GM12878 (cell line): ENCODE measurements around the gene AKAP5.

Experiments used
- CEBPB ChIP-seq, 2 experiments: fragments of 150-350 bp in 1 of 2; IDR thresholded peaks; 2 replicates each; pipeline ENCODE4 v1.6.1; 2012 to 2014; ENCODE audit warnings: low read depth in 2 of 2, low read length in 2 of 2, borderline replicate concordance in 1 of 2, inconsistent platforms in 1 of 2
- CTCF ChIP-seq, 3 experiments: IDR thresholded peaks in 2 of 3; conservative IDR thresholded peaks in 1 of 3; 2 replicates each; pipeline ENCODE4 v1.5.1; 2011; ENCODE audit warnings: low read depth in 3 of 3, low read length in 3 of 3, mild to moderate bottlenecking in 3 of 3, control low read depth in 2 of 3, moderate library complexity in 2 of 3, inconsistent platforms in 1 of 3, mixed read lengths in 1 of 3; ENCODE audit not compliant: control insufficient read depth in 2 of 3, insufficient read depth in 1 of 3; ENCODE audit errors: extremely low read depth in 1 of 3
- E2F8 ChIP-seq: fragments of 450-650 bp; IDR thresholded peaks from 2 replicates; pipeline ENCODE4 v1.6.1; 2018; ENCODE audit warnings: mild to moderate bottlenecking, low read depth, moderate library complexity; ENCODE audit not compliant: partially characterized antibody
- EP300 ChIP-seq, 2 experiments: fragments of 150-350 bp in 1 of 2; IDR thresholded peaks; 2 replicates each; pipeline ENCODE4 v1.6.1; 2011 to 2012; ENCODE audit warnings: low read depth in 2 of 2, low read length in 2 of 2, borderline replicate concordance in 1 of 2, improper control_type of control experiment in 1 of 2, inconsistent platforms in 1 of 2; ENCODE audit not compliant: control insufficient read depth in 1 of 2
- JUND ChIP-seq: IDR thresholded peaks from 2 replicates; pipeline ENCODE4 v1.6.1; 2012; ENCODE audit warnings: low read depth, mild to moderate bottlenecking, low read length, improper control_type of control experiment, moderate library complexity
- NFXL1 ChIP-seq: fragments of 450-650 bp; IDR thresholded peaks from 2 replicates; pipeline ENCODE4 v1.6.1; 2017; ENCODE audit warnings: antibody characterized with exemption, mild to moderate bottlenecking, borderline replicate concordance
- POLR2A ChIP-seq: IDR thresholded peaks from 2 replicates; pipeline ENCODE4 v1.6.1; 2011; ENCODE audit warnings: low read depth, mild to moderate bottlenecking, low read length
- POLR2AphosphoS5 ChIP-seq: IDR thresholded peaks from 2 replicates; pipeline ENCODE4 v1.6.1; 2011; ENCODE audit warnings: mild to moderate bottlenecking, low read length, inconsistent platforms
- RELA ChIP-seq: fragments of 450-650 bp; IDR thresholded peaks from 2 replicates; pipeline ENCODE4 v1.8.0; 2014; ENCODE audit warnings: borderline replicate concordance; ENCODE audit not compliant: partially characterized antibody
- SIX5 ChIP-seq: IDR thresholded peaks from 2 replicates; pipeline ENCODE4 v1.6.1; 2011; ENCODE audit warnings: mild to moderate bottlenecking, low read depth, low read length, moderate library complexity; ENCODE audit not compliant: severe bottlenecking
- ZNF384 ChIP-seq: IDR thresholded peaks from 2 replicates; pipeline ENCODE4 v1.6.1; 2012; ENCODE audit warnings: low read depth, mild to moderate bottlenecking, low read length, improper control_type of control experiment, borderline replicate concordance

GRCh38 chr14:64488590-64489099, 23.3 kb downstream of the AKAP5 start:
- TF ChIP-seq SIX5, result no peak
- TF ChIP-seq CEBPB (IDR thresholded peaks at IDR 0.05; ENCODE audit: borderline replicate concordance in 1 of 2, low read depth in 2 of 2, low read length in 2 of 2), result no peak
- no peak for TF ChIP-seq RELA
- TF ChIP-seq E2F8, result no peak
- TF ChIP-seq CTCF (IDR thresholded peaks at IDR 0.05 in 2 of 3, conservative IDR thresholded peaks at IDR 0.05 in 1 of 3; ENCODE audit: control insufficient read depth in 2 of 3, extremely low read depth in 1 of 3, insufficient read depth in 1 of 3, low read depth in 3 of 3, low read length in 3 of 3), result no peak
- TF ChIP-seq POLR2AphosphoS5, result no peak
- TF ChIP-seq POLR2A, result no peak
- no peak for TF ChIP-seq ZNF384
- no peak for TF ChIP-seq EP300 (IDR thresholded peaks at IDR 0.05; ENCODE audit: borderline replicate concordance in 1 of 2, control insufficient read depth in 1 of 2, low read depth in 2 of 2, low read length in 2 of 2)
- no peak for TF ChIP-seq JUND
- TF ChIP-seq NFXL1, result no peak
